Measurements from ENCODE around the gene KMT2E.

GRCh38 chr7:105132835-105133234 is 118.8 kb downstream of the KMT2E start:
- TF ChIP-seq POLR2A (IDR thresholded peaks at IDR 0.05; ENCODE audit: low read depth, low read length) (no peak), POLR2AphosphoS5 (IDR thresholded peaks at IDR 0.05; ENCODE audit: low read depth, low read length) (no peak), TAF1 (IDR thresholded peaks at IDR 0.05; ENCODE audit: low read depth, low read length) (no peak), SPI1 (IDR thresholded peaks at IDR 0.05; ENCODE audit: low read depth, low read length) (no peak), PAX5 (IDR thresholded peaks at IDR 0.05; ENCODE audit: insufficient read depth, low read length, severe bottlenecking) (no peak)
